ENCODE data around the gene DLG5.

DNA sequence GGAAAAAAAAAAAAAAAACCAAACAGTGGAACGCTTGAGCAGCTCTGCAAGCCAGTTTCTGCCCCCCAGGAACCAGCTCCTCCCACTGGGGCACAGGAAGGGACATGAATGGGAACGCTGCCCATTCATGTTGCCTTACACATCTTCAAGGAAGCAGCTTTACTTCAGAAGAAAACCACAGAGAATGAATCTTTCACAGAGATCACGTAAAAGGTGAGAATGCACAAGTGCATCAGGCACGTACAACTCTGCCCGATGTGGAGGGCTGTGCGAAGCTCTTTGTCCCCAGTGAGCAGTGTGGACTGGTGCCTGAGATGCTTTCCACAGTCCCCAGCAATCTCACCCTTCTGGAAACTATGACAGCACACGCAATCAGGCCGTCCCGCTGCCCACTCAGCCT lies 106.2 kb downstream of the DLG5 start:
- no peak for TF ChIP-seq EP300 (IDR thresholded peaks at IDR 0.05)
- no peak for TF ChIP-seq POLR2A (IDR thresholded peaks at IDR 0.05)
- TF ChIP-seq POLR2AphosphoS5 (IDR thresholded peaks at IDR 0.05) = no peak

All from gastroesophageal sphincter (tissue), 2 donors.